PFSK-1 (cell line): ENCODE results near the gene IST1.

Experiments
- FOXP2 ChIP-seq: optimal IDR thresholded peaks from 2 replicates; pipeline ENCODE3; 2011; ENCODE audit warnings: borderline replicate concordance, control low read depth, inconsistent platforms; ENCODE audit not compliant: insufficient read depth; ENCODE audit errors: extremely low read length, extremely low read depth
- POLR2AphosphoS5 ChIP-seq: IDR thresholded peaks from 2 replicates; pipeline ENCODE4 v1.6.1; 2012; ENCODE audit warnings: low read depth, mild to moderate bottlenecking, control low read depth, low read length, moderate library complexity
- REST ChIP-seq, 2 experiments: IDR thresholded peaks; 2 replicates each; pipeline versions ENCODE4 v1.6.1 to v1.8.0; 2011 to 2012; ENCODE audit warnings: low read depth in 2 of 2, low read length in 2 of 2, control low read depth in 1 of 2, inconsistent platforms in 1 of 2, mild to moderate bottlenecking in 1 of 2, moderate library complexity in 1 of 2; ENCODE audit not compliant: insufficient read depth in 1 of 2
- TAF1 ChIP-seq: IDR thresholded peaks from 2 replicates; pipeline ENCODE4 v1.6.1; 2012; ENCODE audit warnings: low read length, control low read depth, borderline replicate concordance; ENCODE audit not compliant: insufficient read depth

GRCh38 chr16:71847096-71847495, 48.2 kb upstream of the IST1 start:
- TF ChIP-seq TAF1 (no peak), REST (IDR thresholded peaks at IDR 0.05; ENCODE audit: insufficient read depth in 1 of 2, low read depth in 2 of 2, low read length in 2 of 2) (no peak), POLR2AphosphoS5 (no peak), FOXP2 (no peak)
